ENCODE data around the gene PALS1. TPM values are rescaled to one million over a fixed set of nuclear protein-coding genes. Genes with fewer than 3 reads are reported as not detected.

PALS1 gene
- total RNA-seq, 6 experiments from 2014 or later: 41.9 to 52.7 (median 45.9) TPM

DNA sequence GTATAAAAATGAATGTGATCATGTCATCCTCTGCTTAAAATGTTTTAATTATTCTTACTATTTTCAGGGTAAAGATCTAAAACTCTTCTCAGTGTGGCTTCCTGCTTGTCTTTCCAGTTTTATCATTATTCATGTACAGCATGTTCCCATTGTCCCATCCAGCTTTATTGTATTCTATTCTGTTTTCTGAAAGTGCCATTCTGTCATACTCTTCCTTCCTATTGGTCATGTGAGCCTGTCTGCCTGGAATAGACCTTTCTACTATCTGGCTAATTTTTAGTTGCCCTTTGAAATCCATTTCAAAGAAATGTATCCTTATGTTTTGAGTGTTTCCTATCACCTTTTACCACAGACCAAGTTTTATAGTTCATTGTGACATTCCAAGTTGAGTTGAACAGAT, 34.9 kb downstream of the PALS1 start:
- peaks cover 36% of the 10 kb centered on the region for H3K36me3 Mint-ChIP-seq (ENCODE audit: low read depth)
- no peak overlapping the region for H3K4me3 Mint-ChIP-seq
- DNase-seq: no peak
- H3K27ac Mint-ChIP-seq: peak overlapping the region; percentile 37; the same call in 1 of the 2 replicates
- no peaks in the 10 kb centered on the region for H3K9me3 Mint-ChIP-seq
- TF ChIP-seq, protein P1, sequence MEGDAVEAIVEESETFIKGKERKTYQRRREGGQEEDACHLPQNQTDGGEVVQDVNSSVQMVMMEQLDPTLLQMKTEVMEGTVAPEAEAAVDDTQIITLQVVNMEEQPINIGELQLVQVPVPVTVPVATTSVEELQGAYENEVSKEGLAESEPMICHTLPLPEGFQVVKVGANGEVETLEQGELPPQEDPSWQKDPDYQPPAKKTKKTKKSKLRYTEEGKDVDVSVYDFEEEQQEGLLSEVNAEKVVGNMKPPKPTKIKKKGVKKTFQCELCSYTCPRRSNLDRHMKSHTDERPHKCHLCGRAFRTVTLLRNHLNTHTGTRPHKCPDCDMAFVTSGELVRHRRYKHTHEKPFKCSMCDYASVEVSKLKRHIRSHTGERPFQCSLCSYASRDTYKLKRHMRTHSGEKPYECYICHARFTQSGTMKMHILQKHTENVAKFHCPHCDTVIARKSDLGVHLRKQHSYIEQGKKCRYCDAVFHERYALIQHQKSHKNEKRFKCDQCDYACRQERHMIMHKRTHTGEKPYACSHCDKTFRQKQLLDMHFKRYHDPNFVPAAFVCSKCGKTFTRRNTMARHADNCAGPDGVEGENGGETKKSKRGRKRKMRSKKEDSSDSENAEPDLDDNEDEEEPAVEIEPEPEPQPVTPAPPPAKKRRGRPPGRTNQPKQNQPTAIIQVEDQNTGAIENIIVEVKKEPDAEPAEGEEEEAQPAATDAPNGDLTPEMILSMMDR (IDR thresholded peaks at IDR 0.05): no peak
- peaks cover 39% of the 10 kb centered on the region for H3K4me1 Mint-ChIP-seq (ENCODE audit: low read depth)
- no peaks in the 10 kb centered on the region for H3K27me3 Mint-ChIP-seq (ENCODE audit: insufficient read depth)

DNA sequence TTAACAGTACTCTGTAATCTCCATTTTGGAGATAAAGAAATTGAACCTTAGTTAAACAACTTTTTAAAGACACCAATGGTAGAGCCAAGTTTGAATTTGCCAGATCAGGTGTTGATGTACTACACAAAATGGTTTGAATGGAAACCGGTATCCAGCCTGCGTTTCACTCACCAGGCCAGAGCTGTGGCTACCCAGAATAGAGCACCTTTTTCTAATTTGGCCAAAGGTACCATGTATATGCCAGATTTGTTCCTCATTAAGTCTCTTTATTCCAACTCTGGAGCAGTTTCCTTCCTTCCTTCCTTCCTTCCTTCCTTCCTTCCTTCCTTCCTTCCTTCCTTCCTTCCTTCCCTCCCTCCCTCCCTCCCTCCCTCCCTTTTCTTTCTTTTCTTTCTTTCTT, 39.3 kb downstream of the PALS1 start:
- Mint-ChIP-seq H3K4me3 (no peak overlapping the region), H3K27ac (no peak overlapping the region), H3K27me3 (ENCODE audit: insufficient read depth) (no peaks in the 10 kb centered on the region), H3K4me1 (ENCODE audit: low read depth) (peaks cover 44% of the 10 kb centered on the region), H3K9me3 (no peaks in the 10 kb centered on the region), H3K36me3 (ENCODE audit: low read depth) (peaks cover 8% of the 10 kb centered on the region)
- DNase-seq: no peak
- TF ChIP-seq, protein P1 (IDR thresholded peaks at IDR 0.05): no peak

DNA sequence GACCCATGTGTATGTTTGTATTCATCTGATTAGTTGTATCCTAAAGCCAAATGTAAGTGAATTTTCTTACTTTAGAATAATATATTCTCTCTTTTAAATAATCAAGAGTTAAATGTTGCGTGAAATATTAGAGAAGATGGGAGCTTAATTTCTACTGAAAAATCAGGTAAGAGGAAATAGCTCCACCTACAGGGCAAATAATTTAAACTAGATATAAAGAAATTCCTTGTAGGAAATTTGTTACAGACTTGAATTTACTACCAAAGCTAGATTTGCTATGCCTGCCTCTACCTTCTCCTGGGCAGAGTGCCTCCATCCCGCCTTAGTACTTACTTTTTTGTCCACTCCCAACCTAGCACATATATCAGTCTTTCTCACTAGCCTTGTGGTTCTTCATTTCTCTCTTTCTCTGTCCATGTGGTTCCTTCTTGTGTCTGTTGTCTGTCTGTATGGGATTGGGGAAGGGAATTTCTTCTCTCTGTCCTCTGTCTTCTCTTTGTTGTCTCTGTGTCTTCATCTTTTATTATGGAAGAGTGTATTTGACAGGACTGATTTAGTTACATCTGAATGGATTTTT, 44.7 kb downstream of the PALS1 start:
- TF ChIP-seq, protein P1 (IDR thresholded peaks at IDR 0.05): peak; percentile 89
- 0 out of 2 replicates have a peak, but pooled peaks cover 17% of the 10 kb centered on the region for H3K4me1 Mint-ChIP-seq (ENCODE audit: low read depth)
- no peaks in the 10 kb centered on the region for H3K36me3 Mint-ChIP-seq (ENCODE audit: low read depth)
- H3K27me3 Mint-ChIP-seq (ENCODE audit: insufficient read depth): no peaks in the 10 kb centered on the region
- H3K9me3 Mint-ChIP-seq: no peaks in the 10 kb centered on the region
- no peak overlapping the region for H3K4me3 Mint-ChIP-seq
- no peak overlapping the region; the same call in 1 of the 2 replicates for H3K27ac Mint-ChIP-seq
- DNase-seq: peak; percentile 41

Other genes starting within 250 kb of the PALS1 start
- under 1 TPM in 2 of 6 experiments, not detected in 4; 0.12 to 0.13 TPM for gene GARIN2, start 52.0 kb upstream of the PALS1 start, total RNA-seq (2021; fragmentation: NEBNext Ultra II Directional; extraction: Animal tissue kit (Norgen Biotek cat#: 25700))
- 100 to 1,000 TPM; 135 to 167 (median 150) TPM for gene ATP6V1D, start 118.4 kb downstream of the PALS1 start, total RNA-seq (2021; fragmentation: NEBNext Ultra II Directional; extraction: Animal tissue kit (Norgen Biotek cat#: 25700))
- gene EIF2S1, start 118.9 kb downstream of the PALS1 start, total RNA-seq (2021; fragmentation: NEBNext Ultra II Directional; extraction: Animal tissue kit (Norgen Biotek cat#: 25700)): 100 to 1,000 TPM; 163 to 218 (median 178) TPM
- gene PLEK2, start 170.7 kb downstream of the PALS1 start, total RNA-seq (2021; fragmentation: NEBNext Ultra II Directional; extraction: Animal tissue kit (Norgen Biotek cat#: 25700)): 10 to 100 TPM in 5 of 6 experiments, 1 to 10 TPM in 1; 8.7 to 23.8 (median 19.5) TPM
- gene TMEM229B, start 247.3 kb downstream of the PALS1 start, total RNA-seq (2021; fragmentation: NEBNext Ultra II Directional; extraction: Animal tissue kit (Norgen Biotek cat#: 25700)): under 1 TPM; 0.06 to 0.38 (median 0.20) TPM